ENCODE results near the gene MICAL2.

DNA sequence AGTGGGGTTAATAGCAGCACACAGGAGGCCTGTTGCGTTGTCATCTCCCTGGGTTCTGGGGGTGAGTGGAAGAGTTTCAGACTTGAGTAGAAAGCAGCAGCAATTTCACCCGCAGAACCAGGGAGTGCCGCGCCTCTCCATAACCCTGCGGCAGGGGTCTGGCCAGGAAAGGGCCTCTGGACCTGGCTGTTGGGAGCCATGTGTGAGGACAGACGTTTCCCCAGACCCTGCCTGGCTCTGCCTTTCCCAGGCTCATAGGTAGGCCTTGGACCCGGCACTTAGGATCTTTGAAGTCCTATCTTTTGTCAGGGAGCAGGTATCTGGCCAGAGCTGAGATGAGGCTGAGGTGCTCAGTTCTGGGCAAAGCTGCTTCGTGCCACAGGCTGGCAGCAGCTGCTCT, 160.4 kb downstream of the MICAL2 start:
- TF ChIP-seq, protein P1, sequence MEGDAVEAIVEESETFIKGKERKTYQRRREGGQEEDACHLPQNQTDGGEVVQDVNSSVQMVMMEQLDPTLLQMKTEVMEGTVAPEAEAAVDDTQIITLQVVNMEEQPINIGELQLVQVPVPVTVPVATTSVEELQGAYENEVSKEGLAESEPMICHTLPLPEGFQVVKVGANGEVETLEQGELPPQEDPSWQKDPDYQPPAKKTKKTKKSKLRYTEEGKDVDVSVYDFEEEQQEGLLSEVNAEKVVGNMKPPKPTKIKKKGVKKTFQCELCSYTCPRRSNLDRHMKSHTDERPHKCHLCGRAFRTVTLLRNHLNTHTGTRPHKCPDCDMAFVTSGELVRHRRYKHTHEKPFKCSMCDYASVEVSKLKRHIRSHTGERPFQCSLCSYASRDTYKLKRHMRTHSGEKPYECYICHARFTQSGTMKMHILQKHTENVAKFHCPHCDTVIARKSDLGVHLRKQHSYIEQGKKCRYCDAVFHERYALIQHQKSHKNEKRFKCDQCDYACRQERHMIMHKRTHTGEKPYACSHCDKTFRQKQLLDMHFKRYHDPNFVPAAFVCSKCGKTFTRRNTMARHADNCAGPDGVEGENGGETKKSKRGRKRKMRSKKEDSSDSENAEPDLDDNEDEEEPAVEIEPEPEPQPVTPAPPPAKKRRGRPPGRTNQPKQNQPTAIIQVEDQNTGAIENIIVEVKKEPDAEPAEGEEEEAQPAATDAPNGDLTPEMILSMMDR (IDR thresholded peaks at IDR 0.05): no peak
- no peak for TF ChIP-seq POLR2A (IDR thresholded peaks at IDR 0.05)
